Thymus (tissue), 11 donors: ENCODE results near the gene PTPDC1. TPM values are rescaled to one million over a fixed set of nuclear protein-coding genes. Genes with fewer than 3 reads are reported as not detected.
"Not testable (repeated sequence)": the region's sequence is repeated elsewhere in the genome, so short reads cannot be mapped to it uniquely, and the experiment has no call there.

Experiments
- DNase-seq, 9 donors: peaks; one replicate each; pipeline ENCODE4 v3.0.0-alpha.2; 2013; ENCODE audit warnings: low spot score in 9 of 9, low read depth in 6 of 9, missing footprints in 1 of 9
- H3K27ac ChIP-seq, 2 donors: one replicate each; pipeline ENCODE4 v1.5.1; 2013; ENCODE audit warnings: control low read depth in 1 of 2, low read depth in 1 of 2, low read length in 1 of 2, mild to moderate bottlenecking in 1 of 2, moderate library complexity in 1 of 2
- H3K27me3 ChIP-seq, 2 donors: one replicate each; pipeline ENCODE4 v1.5.1; 2013; ENCODE audit warnings: low read length in 1 of 2; ENCODE audit not compliant: control insufficient read depth in 2 of 2, insufficient read depth in 1 of 2
- H3K36me3 ChIP-seq, 2 donors: one replicate each; pipeline ENCODE4 v1.5.1; 2013; ENCODE audit warnings: low read length in 1 of 2, mild to moderate bottlenecking in 1 of 2, moderate library complexity in 1 of 2; ENCODE audit not compliant: control insufficient read depth in 2 of 2, insufficient read depth in 2 of 2
- H3K4me1 ChIP-seq, 2 donors: one replicate each; pipeline ENCODE4 v1.5.1; 2013; ENCODE audit warnings: low read length in 2 of 2; ENCODE audit not compliant: control insufficient read depth in 2 of 2, insufficient read depth in 2 of 2
- H3K4me3 ChIP-seq, 2 donors: one replicate each; pipeline ENCODE4 v1.5.1; 2013; ENCODE audit warnings: low read length in 2 of 2, control low read depth in 1 of 2, mild to moderate bottlenecking in 1 of 2
- H3K9me3 ChIP-seq, 2 donors: one replicate each; pipeline ENCODE4 v1.5.1; 2013; ENCODE audit warnings: low read length in 1 of 2, mild to moderate bottlenecking in 1 of 2; ENCODE audit not compliant: control insufficient read depth in 2 of 2, insufficient read depth in 1 of 2
- WGBS: extraction: QIAGEN DNeasy Blood & Tissue Kit; methylation state at CpG from one replicate; pipeline ENCODE4 v1.1.7; 2013; 5-methylcytosine and 5-hydroxymethylcytosine counted together
- polyA plus RNA-seq: library from polyadenylated mRNA; stranded (reverse); fragments of 200-250 nt; gene quantifications from one replicate; pipeline ENCODE4 v1.2.3, GENCODE V29; 2013
- total RNA-seq: library from RNA; stranded (reverse); fragments of 120-200 nt; gene quantifications from one replicate; pipeline ENCODE4 v1.2.4, GENCODE V29; 2013
- donor health status: healthy.

PTPDC1 gene
- total and polyA plus RNA-seq, 2 donors = 3.9 to 4.0 TPM

DNA sequence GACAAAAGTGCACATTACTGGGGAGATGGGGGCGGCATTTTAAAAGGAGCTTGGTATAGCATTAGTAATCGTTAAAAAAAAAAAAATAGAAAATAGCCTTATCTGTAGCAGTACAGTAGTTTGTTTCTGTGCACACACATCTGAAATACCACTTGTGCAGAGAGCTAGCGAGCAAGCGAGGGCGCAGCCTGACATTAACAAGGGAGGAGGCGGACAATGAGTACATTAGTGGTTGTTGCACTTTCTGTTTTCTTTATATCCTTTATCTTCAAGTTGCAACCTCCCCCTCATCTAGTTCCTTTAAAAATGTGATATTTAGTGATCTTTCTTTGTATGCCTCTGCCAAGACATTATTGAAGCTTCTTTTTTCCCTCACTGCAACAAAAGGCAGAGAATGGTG, 880 bp upstream of the PTPDC1 start:
- Histone ChIP-seq H3K27ac (no peak overlapping the region), H3K27me3 (no peaks in the 10 kb centered on the region), H3K4me3 (no peak overlapping the region), H3K36me3 (no peaks in the 10 kb centered on the region), H3K4me1 (no peaks in the 10 kb centered on the region), H3K9me3 (no peaks in the 10 kb centered on the region)
- DNase-seq = no peak
- WGBS = 96% methylated on average over 6 of the region's 6 CpGs

DNA sequence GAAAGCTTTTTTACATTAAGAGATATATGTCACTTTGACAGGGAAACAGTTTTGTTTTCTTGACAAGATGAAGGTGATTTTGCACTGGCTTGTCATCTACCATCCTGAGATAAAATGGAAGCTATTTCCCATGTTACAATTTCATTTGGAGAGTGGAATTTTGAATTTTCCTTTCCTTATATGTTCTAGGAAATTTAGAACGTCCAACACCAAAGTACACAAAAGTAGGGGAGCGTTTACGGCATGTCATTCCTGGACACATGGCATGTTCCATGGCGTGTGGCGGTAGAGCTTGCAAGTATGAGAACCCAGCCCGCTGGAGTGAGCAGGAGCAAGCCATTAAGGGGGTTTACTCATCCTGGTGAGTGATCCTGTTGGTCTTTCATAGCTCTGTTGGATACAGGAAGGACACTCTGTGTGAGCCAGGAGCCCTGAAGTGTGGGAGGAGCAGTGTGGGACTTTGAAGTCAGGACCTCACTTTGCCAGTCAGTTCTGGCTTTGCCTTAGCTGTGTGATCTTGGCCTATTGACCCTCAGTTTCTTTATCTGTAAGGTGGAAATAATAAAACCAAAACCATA, 887 bp downstream of the PTPDC1 start:
- Histone ChIP-seq H3K36me3 (no peaks in the 10 kb centered on the region), H3K27me3 (no peaks in the 10 kb centered on the region), H3K4me1 (no peaks in the 10 kb centered on the region), H3K27ac (no peak overlapping the region), H3K9me3 (no peaks in the 10 kb centered on the region), H3K4me3 (no peak overlapping the region)
- 97% methylated on average over 6 of the region's 6 CpGs for WGBS
- no peak for DNase-seq

- Histone ChIP-seq H3K27me3 (no peaks in the 10 kb centered on the region), H3K4me3 (no peak overlapping the region), H3K36me3 (no peaks in the 10 kb centered on the region), H3K27ac (no peak overlapping the region), H3K4me1 (no peaks in the 10 kb centered on the region), H3K9me3 (no peaks in the 10 kb centered on the region)
- DNase-seq = no peak
- 93% methylated on average over 3 of the region's 3 CpGs for WGBS
Observed at GRCh38 chr9:94086486-94087345, 2.5 kb downstream of the PTPDC1 start.

DNA sequence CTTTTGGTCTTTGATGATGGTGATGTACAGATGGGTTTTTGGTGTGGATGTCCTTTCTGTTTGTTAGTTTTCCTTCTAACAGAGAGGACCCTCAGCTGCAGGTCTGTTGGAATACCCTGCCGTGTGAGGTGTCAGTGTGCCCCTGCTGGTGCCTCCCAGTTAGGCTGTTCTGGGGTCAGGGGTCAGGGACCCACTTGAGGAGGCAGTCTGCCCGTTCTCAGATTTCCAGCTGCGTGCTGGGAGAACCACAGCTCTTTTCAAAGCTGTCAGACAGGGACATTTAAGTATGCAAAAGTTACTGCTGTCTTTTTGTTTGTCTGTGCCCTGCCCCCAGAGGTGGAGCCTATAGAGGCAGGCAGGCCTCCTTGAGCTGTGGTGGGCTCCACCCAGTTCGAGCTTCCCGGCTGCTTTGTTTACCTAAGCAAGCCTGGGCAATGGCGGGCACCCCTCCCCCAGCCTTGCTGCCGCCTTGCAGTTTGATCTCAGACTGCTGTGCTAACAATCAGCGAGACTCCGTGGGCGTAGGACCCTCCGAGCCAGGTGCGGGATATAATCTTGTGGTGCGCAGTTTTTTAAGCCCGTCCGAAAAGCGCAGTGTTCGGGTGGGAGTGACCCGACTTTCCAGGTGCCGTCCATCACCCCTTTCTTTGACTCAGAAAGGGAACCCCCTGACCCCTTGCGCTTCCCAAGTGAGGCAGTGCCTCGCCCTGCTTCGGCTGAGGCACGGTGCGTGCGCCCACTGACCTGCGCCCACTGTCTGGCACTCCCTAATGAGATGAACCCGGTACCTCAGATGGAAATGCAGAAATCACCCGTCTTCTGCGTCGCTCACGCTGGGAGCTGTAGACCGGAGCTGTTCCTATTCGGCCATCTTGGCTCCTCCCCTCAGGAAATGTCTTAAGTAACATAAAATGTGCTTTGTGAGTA, 10.2 kb downstream of the PTPDC1 start:
- H3K27ac ChIP-seq, H3K4me1 ChIP-seq, H3K27me3 ChIP-seq, H3K4me3 ChIP-seq, H3K36me3 ChIP-seq, DNase-seq, H3K9me3 ChIP-seq: not testable (repeated sequence)
- WGBS = 97% methylated on average over 28 of the region's 33 CpGs

- H3K4me3 ChIP-seq = no peak overlapping the region
- H3K36me3 ChIP-seq = no peaks in the 10 kb centered on the region
- H3K27me3 ChIP-seq = no peaks in the 10 kb centered on the region
- H3K9me3 ChIP-seq = no peaks in the 10 kb centered on the region
- no peak overlapping the region for H3K27ac ChIP-seq
- H3K4me1 ChIP-seq = no peaks in the 10 kb centered on the region
- over 99% methylated on average over 9 of the region's 9 CpGs for WGBS
- no peak for DNase-seq
Observed at GRCh38 chr9:94096819-94097577, 12.7 kb downstream of the PTPDC1 start.

DNA sequence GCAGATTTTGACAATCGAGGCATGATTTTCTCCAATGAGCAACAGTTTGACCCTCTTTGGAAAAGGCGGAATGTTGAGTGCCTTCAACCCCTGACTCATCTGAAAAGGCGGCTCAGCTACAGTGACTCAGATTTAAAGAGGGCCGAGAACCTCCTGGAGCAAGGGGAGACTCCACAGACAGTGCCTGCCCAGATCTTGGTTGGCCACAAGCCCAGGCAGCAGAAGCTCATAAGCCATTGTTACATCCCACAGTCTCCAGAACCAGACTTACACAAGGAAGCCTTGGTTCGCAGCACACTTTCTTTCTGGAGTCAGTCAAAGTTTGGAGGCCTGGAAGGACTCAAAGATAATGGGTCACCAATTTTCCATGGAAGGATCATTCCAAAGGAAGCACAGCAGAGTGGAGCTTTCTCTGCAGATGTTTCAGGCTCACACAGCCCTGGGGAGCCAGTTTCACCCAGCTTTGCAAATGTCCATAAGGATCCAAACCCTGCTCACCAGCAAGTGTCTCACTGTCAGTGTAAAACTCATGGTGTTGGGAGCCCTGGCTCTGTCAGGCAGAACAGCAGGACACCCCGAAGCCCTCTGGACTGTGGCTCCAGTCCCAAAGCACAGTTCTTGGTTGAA, 13.6 kb downstream of the PTPDC1 start:
- H3K9me3 ChIP-seq = no peaks in the 10 kb centered on the region
- no peak overlapping the region for H3K27ac ChIP-seq
- H3K27me3 ChIP-seq = no peaks in the 10 kb centered on the region
- H3K4me3 ChIP-seq = no peak overlapping the region
- no peak for DNase-seq
- H3K4me1 ChIP-seq = no peaks in the 10 kb centered on the region
- 99% methylated on average over 6 of the region's 6 CpGs for WGBS
- no peaks in the 10 kb centered on the region for H3K36me3 ChIP-seq

GRCh38 chr9:94100152-94100879, 16.1 kb downstream of the PTPDC1 start:
- Histone ChIP-seq H3K27ac (no peak overlapping the region), H3K4me3 (no peak overlapping the region), H3K9me3 (no peaks in the 10 kb centered on the region), H3K36me3 (no peaks in the 10 kb centered on the region), H3K4me1 (no peaks in the 10 kb centered on the region), H3K27me3 (no peaks in the 10 kb centered on the region)
- 100% methylated on average over 2 of the region's 2 CpGs for WGBS
- no peak for DNase-seq
